NT2/D1 (cell line): Measurements from ENCODE around the gene SNAPC2.

ENCODE experiments used
- SUZ12 ChIP-seq: IDR thresholded peaks from 2 replicates; pipeline ENCODE4 v1.6.1; 2011; ENCODE audit not compliant: insufficient read length, insufficient read depth; ENCODE audit errors: extremely low read depth
- YY1 ChIP-seq: IDR thresholded peaks from 2 replicates; pipeline ENCODE4 v1.6.1; 2011; ENCODE audit not compliant: insufficient read length, insufficient read depth
- ZNF274 ChIP-seq: IDR thresholded peaks from 2 replicates; pipeline ENCODE4 v1.6.1; 2011; ENCODE audit warnings: mild to moderate bottlenecking, low read depth, low read length

- TF ChIP-seq ZNF274 (no peak), YY1 (no peak), SUZ12 (no peak)
These were observed 50.7 kb downstream of the SNAPC2 start for GRCh38 chr19:7970716-7971448.
